NCI-H82 treated with DMSO at 0.1 percent for 48 hours (cell line): ENCODE data around the gene URI1.
A peak's percentile ranks its signal among the peaks of the same experiment; 100 is the strongest.
"Not testable (repeated sequence)": the region's sequence is repeated elsewhere in the genome, so short reads cannot be mapped to it uniquely, and the experiment has no call there.

Experiments
- DNase-seq: peaks from one replicate; lab custom pipeline; 2025; ENCODE audit not compliant: unreplicated experiment; lab: John Stamatoyannopoulos, UW

URI1 gene

GRCh38 chr19:29942404-29943261 is 594 bp downstream of the URI1 start:
- peak; percentile 30 for DNase-seq

GRCh38 chr19:29943615-29944014 is 1.6 kb downstream of the URI1 start:
- DNase-seq: no peak

GRCh38 chr19:29944390-29945012 is 2.5 kb downstream of the URI1 start:
- no peak for DNase-seq

DNA sequence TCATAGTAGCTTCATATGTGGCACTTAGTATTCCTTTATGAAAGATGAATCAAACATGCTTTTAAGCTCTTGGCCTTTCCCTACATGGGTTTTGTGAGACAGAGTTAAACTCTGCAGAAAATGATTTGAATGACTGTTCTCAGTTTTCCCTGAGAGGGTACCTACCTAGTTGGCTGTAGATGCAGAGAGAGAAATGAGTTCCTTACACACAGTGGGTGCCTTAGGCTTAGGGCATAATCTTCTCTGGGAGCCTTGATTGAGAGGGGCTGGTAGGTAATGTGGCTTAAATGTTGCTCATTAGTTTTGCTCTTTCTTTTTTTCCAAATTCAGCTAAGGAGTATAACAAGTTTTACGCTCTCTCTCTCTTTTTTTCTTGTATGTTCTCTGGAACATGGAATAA is 3.0 kb downstream of the URI1 start:
- no peak for DNase-seq

- no peak for DNase-seq
Observed at GRCh38 chr19:29945433-29945832, 3.4 kb downstream of the URI1 start.

GRCh38 chr19:29946645-29947044 is 4.6 kb downstream of the URI1 start:
- no peak for DNase-seq

DNA sequence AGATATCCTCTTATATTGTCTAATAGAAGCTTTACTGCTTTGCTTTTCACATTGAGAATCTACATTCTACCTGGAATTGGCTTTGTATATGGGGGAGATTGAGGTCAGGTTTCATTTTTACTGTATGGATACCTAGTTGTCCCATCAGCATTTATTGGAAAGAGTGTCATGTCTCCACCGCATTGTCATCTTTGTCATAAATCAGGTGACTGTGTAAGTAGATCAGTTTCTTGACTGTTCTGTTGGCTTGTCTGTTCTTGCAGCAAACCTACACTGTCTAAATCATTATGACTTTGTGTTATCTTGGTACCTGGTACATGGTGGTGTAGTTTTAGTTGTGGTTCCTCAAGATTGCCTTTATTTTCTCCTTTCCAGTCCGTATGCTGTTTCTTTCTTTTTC is 5.8 kb downstream of the URI1 start:
- no peak for DNase-seq

- DNase-seq: not testable (repeated sequence)
Observed at GRCh38 chr19:29948759-29949470, 6.9 kb downstream of the URI1 start.

DNA sequence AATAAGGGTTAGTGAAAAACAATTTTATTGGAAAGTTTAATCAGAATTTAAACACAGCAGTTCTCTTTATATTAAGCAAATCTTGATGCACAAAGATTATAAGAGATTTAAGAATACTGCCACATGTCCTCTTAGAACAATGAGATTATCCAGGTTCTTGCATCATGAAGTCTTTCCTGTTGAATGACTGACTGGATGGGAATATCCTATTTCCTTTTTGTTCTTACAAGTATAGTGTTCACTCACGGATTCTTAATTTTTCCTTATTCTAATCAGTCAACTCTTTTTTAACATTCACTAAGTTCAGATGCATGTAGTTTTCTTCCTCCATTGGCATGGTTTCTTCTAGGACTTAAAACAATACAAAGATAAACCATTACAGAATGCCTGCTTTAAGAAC is 10.1 kb downstream of the URI1 start:
- peak; percentile 83 for DNase-seq

- DNase-seq: no peak
Observed at GRCh38 chr19:29952646-29953045, 10.6 kb downstream of the URI1 start.

DNA sequence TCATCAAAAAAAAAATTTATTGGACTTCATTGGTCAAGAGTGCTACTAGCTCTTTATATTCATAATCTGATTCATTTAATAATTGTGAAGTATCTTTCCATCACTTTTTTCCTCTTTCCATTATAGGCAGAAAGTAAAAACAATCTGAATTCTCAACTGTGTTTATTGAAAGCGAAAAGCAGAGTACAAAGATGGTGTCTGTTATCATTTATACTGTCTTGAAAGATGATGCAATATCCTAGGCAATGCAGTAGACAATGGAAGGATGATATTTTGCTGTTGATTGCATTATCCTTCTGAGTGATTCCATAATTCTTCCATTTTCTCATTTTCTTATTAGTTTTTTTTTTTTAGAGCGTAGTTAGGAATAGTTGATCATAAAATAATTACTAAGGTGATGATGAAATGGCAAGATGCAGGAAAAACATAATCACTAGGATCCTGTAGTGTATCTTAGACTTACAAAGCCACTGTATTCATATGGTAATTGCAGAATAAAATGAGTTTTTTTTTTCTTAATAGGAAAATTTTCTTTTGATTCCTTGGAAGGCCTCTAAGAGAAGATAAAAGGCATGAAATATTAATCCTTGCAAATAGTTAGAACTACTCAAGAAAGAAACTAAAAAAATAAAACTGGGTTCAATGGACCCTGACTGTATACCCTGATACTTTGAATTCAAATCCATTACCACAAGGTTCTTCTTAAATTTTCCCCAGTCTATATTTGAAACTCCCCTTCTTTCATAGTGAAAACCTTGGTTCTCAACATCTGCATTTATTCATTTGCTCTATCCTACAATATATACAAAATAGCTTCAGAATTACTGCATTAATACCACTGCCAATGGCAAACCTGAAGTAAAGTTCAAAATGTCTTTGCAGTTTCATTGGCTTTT is 11.6 kb downstream of the URI1 start:
- DNase-seq: no peak

DNA sequence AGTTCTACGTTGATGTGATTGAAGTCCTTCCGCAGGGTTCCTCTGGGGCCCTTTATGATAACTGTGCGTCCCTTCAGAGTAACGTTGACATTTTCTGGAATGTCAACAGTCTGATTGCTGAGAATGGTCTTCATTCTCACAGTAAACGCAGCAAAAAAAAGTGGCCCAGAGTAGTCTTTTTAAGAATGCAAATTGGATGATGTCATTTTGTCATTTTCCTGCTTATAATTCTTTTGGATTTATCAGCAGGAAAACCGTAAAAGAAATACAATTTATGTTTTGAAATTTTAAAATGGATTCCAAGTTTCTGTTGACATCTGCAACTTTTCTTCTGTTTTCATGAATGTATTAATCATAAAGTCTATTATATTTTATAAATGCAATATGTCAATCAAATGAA is 14.8 kb downstream of the URI1 start:
- DNase-seq: no peak

DNA sequence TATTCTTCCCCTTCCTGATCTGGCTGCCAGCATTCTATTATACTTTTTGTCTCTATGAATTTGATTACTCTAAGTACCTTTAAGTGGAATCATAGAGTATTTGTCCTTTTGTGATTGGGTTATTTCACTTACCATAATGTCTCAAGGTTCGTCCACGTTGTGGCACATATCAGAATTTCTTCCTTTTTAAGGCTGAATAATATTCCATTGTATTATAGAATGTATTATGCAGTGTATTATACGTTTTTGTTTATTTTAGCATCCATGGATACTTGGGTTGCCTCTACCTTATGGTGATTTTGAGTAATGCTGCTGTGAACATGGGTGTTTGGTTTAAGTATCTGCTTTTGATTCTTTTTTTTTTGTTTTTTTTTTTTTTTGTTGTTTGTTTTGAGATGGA is 19.3 kb downstream of the URI1 start:
- no peak for DNase-seq

DNA sequence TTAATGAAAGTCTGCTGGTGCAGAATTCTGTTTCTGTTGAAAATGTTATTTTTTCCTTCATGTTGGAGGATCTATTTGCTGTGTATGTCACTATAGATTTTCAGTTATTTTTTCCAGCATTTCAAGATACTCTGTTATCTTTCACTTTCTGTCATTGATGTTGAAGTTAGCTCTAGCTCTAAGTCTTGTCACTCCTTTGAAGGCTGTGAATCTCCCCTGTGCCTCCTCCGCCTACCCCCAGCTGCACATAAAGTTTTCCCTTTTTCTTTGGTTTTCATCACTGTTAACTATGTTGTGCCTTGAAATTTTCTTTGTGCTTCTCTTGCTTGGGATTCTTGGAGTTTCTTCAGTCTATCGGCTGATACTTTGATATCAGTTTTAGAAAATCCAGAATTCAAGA is 20.8 kb downstream of the URI1 start:
- DNase-seq: no peak

- DNase-seq: no peak
Observed at GRCh38 chr19:29963576-29963975, 21.5 kb downstream of the URI1 start.

GRCh38 chr19:29964171-29964570 is 22.1 kb downstream of the URI1 start:
- no peak for DNase-seq

- no peak for DNase-seq
Observed at GRCh38 chr19:29965492-29965891, 23.5 kb downstream of the URI1 start.

- DNase-seq: not testable (repeated sequence)
Observed at GRCh38 chr19:29966142-29966541, 24.1 kb downstream of the URI1 start.

GRCh38 chr19:29966588-29967249 is 24.7 kb downstream of the URI1 start:
- DNase-seq: no peak

- DNase-seq: peak; percentile 33
Observed at GRCh38 chr19:29967623-29968022, 25.6 kb downstream of the URI1 start.
